T-helper 1 cell treated with Interleukin-12 subunit alpha and Interleukin-12 subunit beta and Interleukin-4 antibody, amounts not matched to agents 30 μg/mL and 1 μg/mL, for 36 hours (primary cell): Measurements from ENCODE around the gene ARHGEF39.
A peak's percentile ranks its signal among the peaks of the same experiment; 100 is the strongest.

ENCODE experiments used
- H3K27ac Mint-ChIP-seq: one replicate; pipeline ENCODE4 v1.8.0; 2021; ENCODE audit warnings: mild to moderate bottlenecking, mixed read lengths
- H3K27me3 Mint-ChIP-seq: one replicate; pipeline ENCODE4 v1.8.0; 2021; ENCODE audit warnings: low read depth, mixed read lengths
- H3K36me3 Mint-ChIP-seq: one replicate; pipeline ENCODE4 v1.8.0; 2021; ENCODE audit warnings: low read depth, mixed read lengths
- H3K4me1 Mint-ChIP-seq: one replicate; pipeline ENCODE4 v1.8.0; 2021; ENCODE audit warnings: low read depth, mixed read lengths
- H3K4me3 Mint-ChIP-seq: one replicate; pipeline ENCODE4 v1.8.0; 2021; ENCODE audit warnings: mild to moderate bottlenecking, moderate library complexity, mixed read lengths
- H3K9me3 Mint-ChIP-seq: one replicate; pipeline ENCODE4 v1.8.0; 2021; ENCODE audit warnings: mixed read lengths

ARHGEF39 gene

GRCh38 chr9:35700031-35700430 lies 35.0 kb upstream of the ARHGEF39 start:
- H3K36me3 Mint-ChIP-seq, result peaks cover 39% of the 10 kb centered on the region
- H3K4me3 Mint-ChIP-seq, result no peak overlapping the region
- H3K27me3 Mint-ChIP-seq, result no peaks in the 10 kb centered on the region
- H3K9me3 Mint-ChIP-seq, result no peaks in the 10 kb centered on the region
- no peak overlapping the region for H3K27ac Mint-ChIP-seq
- peaks cover 2% of the 10 kb centered on the region for H3K4me1 Mint-ChIP-seq

- Mint-ChIP-seq H3K27ac (no peak overlapping the region), H3K36me3 (peaks cover 31% of the 10 kb centered on the region), H3K4me3 (no peak overlapping the region), H3K9me3 (no peaks in the 10 kb centered on the region), H3K27me3 (no peaks in the 10 kb centered on the region), H3K4me1 (peaks cover 2% of the 10 kb centered on the region)
Observed at GRCh38 chr9:35698231-35698630, 33.2 kb upstream of the ARHGEF39 start.

- H3K27ac Mint-ChIP-seq, result no peak overlapping the region
- no peaks in the 10 kb centered on the region for H3K27me3 Mint-ChIP-seq
- no peak overlapping the region for H3K4me3 Mint-ChIP-seq
- peaks cover 24% of the 10 kb centered on the region for H3K36me3 Mint-ChIP-seq
- H3K9me3 Mint-ChIP-seq, result no peaks in the 10 kb centered on the region
- peaks cover 2% of the 10 kb centered on the region for H3K4me1 Mint-ChIP-seq
Observed at GRCh38 chr9:35697486-35697885, 32.5 kb upstream of the ARHGEF39 start.

- Mint-ChIP-seq H3K27ac (no peak overlapping the region), H3K9me3 (no peaks in the 10 kb centered on the region), H3K4me1 (peaks cover 2% of the 10 kb centered on the region)
Observed at GRCh38 chr9:35696520-35697215, 31.7 kb upstream of the ARHGEF39 start.

GRCh38 chr9:35695943-35696401 lies 31.0 kb upstream of the ARHGEF39 start:
- Mint-ChIP-seq H3K4me3 (no peak overlapping the region), H3K9me3 (no peaks in the 10 kb centered on the region), H3K27ac (no peak overlapping the region), H3K4me1 (peaks cover 7% of the 10 kb centered on the region), H3K36me3 (peaks cover 24% of the 10 kb centered on the region), H3K27me3 (no peaks in the 10 kb centered on the region)

More at GRCh38 chr9:35696520-35697215, 31.7 kb upstream of the ARHGEF39 start:
- Mint-ChIP-seq H3K36me3 (peaks cover 24% of the 10 kb centered on the region), H3K27me3 (no peaks in the 10 kb centered on the region), H3K4me3 (no peak overlapping the region)

- peaks cover 7% of the 10 kb centered on the region for H3K36me3 Mint-ChIP-seq
- no peaks in the 10 kb centered on the region for H3K27me3 Mint-ChIP-seq
- no peaks in the 10 kb centered on the region for H3K9me3 Mint-ChIP-seq
- H3K27ac Mint-ChIP-seq, result peak overlapping the region; percentile 12
- H3K4me3 Mint-ChIP-seq, result peak overlapping the region; percentile 79
- H3K4me1 Mint-ChIP-seq, result peaks cover 18% of the 10 kb centered on the region
Observed at GRCh38 chr9:35691757-35692301, 26.8 kb upstream of the ARHGEF39 start.

GRCh38 chr9:35691334-35691650 lies 26.3 kb upstream of the ARHGEF39 start:
- no peak overlapping the region for H3K27ac Mint-ChIP-seq
- no peaks in the 10 kb centered on the region for H3K27me3 Mint-ChIP-seq
- H3K4me1 Mint-ChIP-seq, result peaks cover 16% of the 10 kb centered on the region
- peak overlapping the region; percentile 79 for H3K4me3 Mint-ChIP-seq
- no peaks in the 10 kb centered on the region for H3K9me3 Mint-ChIP-seq
- H3K36me3 Mint-ChIP-seq, result peaks cover 2% of the 10 kb centered on the region

- Mint-ChIP-seq H3K4me3 (peak overlapping the region; percentile 79), H3K9me3 (no peaks in the 10 kb centered on the region), H3K27me3 (no peaks in the 10 kb centered on the region), H3K27ac (peak overlapping the region; percentile 41), H3K4me1 (peaks cover 16% of the 10 kb centered on the region), H3K36me3 (no peaks in the 10 kb centered on the region)
Observed at GRCh38 chr9:35690614-35691333, 25.8 kb upstream of the ARHGEF39 start.

- Mint-ChIP-seq H3K9me3 (no peaks in the 10 kb centered on the region), H3K4me1 (peaks cover 16% of the 10 kb centered on the region), H3K27ac (no peak overlapping the region)
Observed at GRCh38 chr9:35690294-35690613, 25.3 kb upstream of the ARHGEF39 start.

GRCh38 chr9:35689542-35690293 lies 24.7 kb upstream of the ARHGEF39 start, which contains the start of gene TPM2:
Gene TPM2, minus strand, starts transcription at chr9:35689925. Its CDS starts 108 bp downstream, at chr9:35689817.
- Mint-ChIP-seq H3K4me1 (peaks cover 16% of the 10 kb centered on the region), H3K9me3 (no peaks in the 10 kb centered on the region), H3K4me3 (peak within 1 kb of the TSS; percentile 81), H3K36me3 (no peaks in the 10 kb centered on the region), H3K27me3 (no peaks in the 10 kb centered on the region), H3K27ac (peak within 1 kb of the TSS; percentile 55)

More at GRCh38 chr9:35690294-35690613, 25.3 kb upstream of the ARHGEF39 start:
- H3K27me3 Mint-ChIP-seq, result no peaks in the 10 kb centered on the region
- H3K4me3 Mint-ChIP-seq, result peak overlapping the region; percentile 69
- H3K36me3 Mint-ChIP-seq, result no peaks in the 10 kb centered on the region

GRCh38 chr9:35688558-35689541 lies 23.9 kb upstream of the ARHGEF39 start:
- H3K27me3 Mint-ChIP-seq, result no peaks in the 10 kb centered on the region
- peaks cover 16% of the 10 kb centered on the region for H3K4me1 Mint-ChIP-seq
- H3K36me3 Mint-ChIP-seq, result no peaks in the 10 kb centered on the region
- H3K9me3 Mint-ChIP-seq, result no peaks in the 10 kb centered on the region
- peak overlapping the region; percentile 81 for H3K4me3 Mint-ChIP-seq
- H3K27ac Mint-ChIP-seq, result peak overlapping the region; percentile 55

- H3K4me1 Mint-ChIP-seq, result peaks cover 16% of the 10 kb centered on the region
- H3K4me3 Mint-ChIP-seq, result no peak overlapping the region
- no peaks in the 10 kb centered on the region for H3K27me3 Mint-ChIP-seq
- H3K9me3 Mint-ChIP-seq, result no peaks in the 10 kb centered on the region
- no peak overlapping the region for H3K27ac Mint-ChIP-seq
- H3K36me3 Mint-ChIP-seq, result no peaks in the 10 kb centered on the region
Observed at GRCh38 chr9:35687972-35688557, 23.1 kb upstream of the ARHGEF39 start.

GRCh38 chr9:35687306-35687705 lies 22.3 kb upstream of the ARHGEF39 start:
- Mint-ChIP-seq H3K4me1 (peaks cover 16% of the 10 kb centered on the region), H3K9me3 (no peaks in the 10 kb centered on the region), H3K36me3 (no peaks in the 10 kb centered on the region), H3K4me3 (no peak overlapping the region), H3K27me3 (no peaks in the 10 kb centered on the region), H3K27ac (no peak overlapping the region)
